ENCODE results near the gene CTTN.
"Not testable (repeated sequence)": the region's sequence is repeated elsewhere in the genome, so short reads cannot be mapped to it uniquely, and the experiment has no call there.

DNA sequence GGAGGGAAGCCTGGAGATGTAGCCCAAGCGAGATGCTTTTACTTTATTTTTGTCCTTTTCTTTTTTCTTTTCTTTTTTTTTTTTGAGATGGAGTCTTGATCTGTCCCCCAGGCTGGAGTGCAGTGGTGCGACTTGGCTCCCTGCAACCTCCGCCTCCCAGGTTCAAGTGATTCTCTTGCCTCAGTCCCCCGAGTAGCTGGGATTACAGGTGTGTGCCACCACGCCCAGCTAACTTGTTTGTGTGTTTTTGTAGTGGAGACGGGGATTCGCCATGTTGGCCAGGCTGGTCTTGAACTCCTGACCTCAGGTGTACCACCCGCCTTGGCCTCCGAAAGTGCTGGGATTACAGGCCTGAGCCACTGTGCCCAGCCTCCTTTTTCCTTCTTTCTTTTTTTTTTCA is 56.5 kb downstream of the CTTN start:
- TF ChIP-seq ATRX (CRISPR knock-in tag; IDR thresholded peaks at IDR 0.05; ENCODE audit: borderline replicate concordance); ZNF644 (CRISPR knock-in tag; IDR thresholded peaks at IDR 0.05; ENCODE audit: low read depth); PAX8 (CRISPR knock-in tag; IDR thresholded peaks at IDR 0.05; ENCODE audit: borderline replicate concordance); IKZF1 (IDR thresholded peaks at IDR 0.05); HDAC2 (CRISPR knock-in tag; IDR thresholded peaks at IDR 0.05): not testable (repeated sequence)
- TF ChIP-seq, protein P1, sequence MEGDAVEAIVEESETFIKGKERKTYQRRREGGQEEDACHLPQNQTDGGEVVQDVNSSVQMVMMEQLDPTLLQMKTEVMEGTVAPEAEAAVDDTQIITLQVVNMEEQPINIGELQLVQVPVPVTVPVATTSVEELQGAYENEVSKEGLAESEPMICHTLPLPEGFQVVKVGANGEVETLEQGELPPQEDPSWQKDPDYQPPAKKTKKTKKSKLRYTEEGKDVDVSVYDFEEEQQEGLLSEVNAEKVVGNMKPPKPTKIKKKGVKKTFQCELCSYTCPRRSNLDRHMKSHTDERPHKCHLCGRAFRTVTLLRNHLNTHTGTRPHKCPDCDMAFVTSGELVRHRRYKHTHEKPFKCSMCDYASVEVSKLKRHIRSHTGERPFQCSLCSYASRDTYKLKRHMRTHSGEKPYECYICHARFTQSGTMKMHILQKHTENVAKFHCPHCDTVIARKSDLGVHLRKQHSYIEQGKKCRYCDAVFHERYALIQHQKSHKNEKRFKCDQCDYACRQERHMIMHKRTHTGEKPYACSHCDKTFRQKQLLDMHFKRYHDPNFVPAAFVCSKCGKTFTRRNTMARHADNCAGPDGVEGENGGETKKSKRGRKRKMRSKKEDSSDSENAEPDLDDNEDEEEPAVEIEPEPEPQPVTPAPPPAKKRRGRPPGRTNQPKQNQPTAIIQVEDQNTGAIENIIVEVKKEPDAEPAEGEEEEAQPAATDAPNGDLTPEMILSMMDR (CRISPR knock-in tag; IDR thresholded peaks at IDR 0.05), result not testable (repeated sequence)
- TF ChIP-seq, protein P2, sequence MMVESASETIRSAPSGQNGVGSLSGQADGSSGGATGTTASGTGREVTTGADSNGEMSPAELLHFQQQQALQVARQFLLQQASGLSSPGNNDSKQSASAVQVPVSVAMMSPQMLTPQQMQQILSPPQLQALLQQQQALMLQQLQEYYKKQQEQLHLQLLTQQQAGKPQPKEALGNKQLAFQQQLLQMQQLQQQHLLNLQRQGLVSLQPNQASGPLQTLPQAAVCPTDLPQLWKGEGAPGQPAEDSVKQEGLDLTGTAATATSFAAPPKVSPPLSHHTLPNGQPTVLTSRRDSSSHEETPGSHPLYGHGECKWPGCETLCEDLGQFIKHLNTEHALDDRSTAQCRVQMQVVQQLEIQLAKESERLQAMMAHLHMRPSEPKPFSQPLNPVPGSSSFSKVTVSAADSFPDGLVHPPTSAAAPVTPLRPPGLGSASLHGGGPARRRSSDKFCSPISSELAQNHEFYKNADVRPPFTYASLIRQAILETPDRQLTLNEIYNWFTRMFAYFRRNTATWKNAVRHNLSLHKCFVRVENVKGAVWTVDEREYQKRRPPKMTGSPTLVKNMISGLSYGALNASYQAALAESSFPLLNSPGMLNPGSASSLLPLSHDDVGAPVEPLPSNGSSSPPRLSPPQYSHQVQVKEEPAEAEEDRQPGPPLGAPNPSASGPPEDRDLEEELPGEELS (CRISPR knock-in tag; IDR thresholded peaks at IDR 0.05), result not testable (repeated sequence)
- TF ChIP-seq, protein P3, sequence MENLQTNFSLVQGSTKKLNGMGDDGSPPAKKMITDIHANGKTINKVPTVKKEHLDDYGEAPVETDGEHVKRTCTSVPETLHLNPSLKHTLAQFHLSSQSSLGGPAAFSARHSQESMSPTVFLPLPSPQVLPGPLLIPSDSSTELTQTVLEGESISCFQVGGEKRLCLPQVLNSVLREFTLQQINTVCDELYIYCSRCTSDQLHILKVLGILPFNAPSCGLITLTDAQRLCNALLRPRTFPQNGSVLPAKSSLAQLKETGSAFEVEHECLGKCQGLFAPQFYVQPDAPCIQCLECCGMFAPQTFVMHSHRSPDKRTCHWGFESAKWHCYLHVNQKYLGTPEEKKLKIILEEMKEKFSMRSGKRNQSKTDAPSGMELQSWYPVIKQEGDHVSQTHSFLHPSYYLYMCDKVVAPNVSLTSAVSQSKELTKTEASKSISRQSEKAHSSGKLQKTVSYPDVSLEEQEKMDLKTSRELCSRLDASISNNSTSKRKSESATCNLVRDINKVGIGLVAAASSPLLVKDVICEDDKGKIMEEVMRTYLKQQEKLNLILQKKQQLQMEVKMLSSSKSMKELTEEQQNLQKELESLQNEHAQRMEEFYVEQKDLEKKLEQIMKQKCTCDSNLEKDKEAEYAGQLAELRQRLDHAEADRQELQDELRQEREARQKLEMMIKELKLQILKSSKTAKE (CRISPR knock-in tag; IDR thresholded peaks at IDR 0.05; ENCODE audit: borderline replicate concordance), result not testable (repeated sequence)
- TF ChIP-seq, protein P4, sequence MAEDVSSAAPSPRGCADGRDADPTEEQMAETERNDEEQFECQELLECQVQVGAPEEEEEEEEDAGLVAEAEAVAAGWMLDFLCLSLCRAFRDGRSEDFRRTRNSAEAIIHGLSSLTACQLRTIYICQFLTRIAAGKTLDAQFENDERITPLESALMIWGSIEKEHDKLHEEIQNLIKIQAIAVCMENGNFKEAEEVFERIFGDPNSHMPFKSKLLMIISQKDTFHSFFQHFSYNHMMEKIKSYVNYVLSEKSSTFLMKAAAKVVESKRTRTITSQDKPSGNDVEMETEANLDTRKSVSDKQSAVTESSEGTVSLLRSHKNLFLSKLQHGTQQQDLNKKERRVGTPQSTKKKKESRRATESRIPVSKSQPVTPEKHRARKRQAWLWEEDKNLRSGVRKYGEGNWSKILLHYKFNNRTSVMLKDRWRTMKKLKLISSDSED (CRISPR knock-in tag; IDR thresholded peaks at IDR 0.05), result not testable (repeated sequence)

Data from HepG2 (cell line).